Spleen (tissue), 11 donors: ENCODE data around the gene L3MBTL3. TPM values are rescaled to one million over a fixed set of nuclear protein-coding genes. Genes with fewer than 3 reads are reported as not detected.

Source experiments
- DNase-seq: peaks from one replicate; pipeline ENCODE4 v3.0.0-alpha.2; 2020
- H3K27ac ChIP-seq, 8 donors: fragments of 200-600 bp; sonication (generic) in 7 of 8; 1 replicate in 4 of 8; 2 replicates in 4 of 8; pipeline versions ENCODE4 v1.5.0 to v1.8.0; 2016 to 2021; ENCODE audit warnings: inconsistent platforms in 4 of 8, mild to moderate bottlenecking in 4 of 8, moderate library complexity in 1 of 8
- H3K27me3 ChIP-seq, 7 donors: fragments of 200-600 bp; sonication (generic) in 6 of 7; replicated peaks in 1 of 7; 1 replicate in 4 of 7; 2 replicates in 3 of 7; pipeline versions ENCODE4 v1.5.0 to v1.8.0; 2016 to 2021; ENCODE audit warnings: inconsistent platforms in 3 of 7, mild to moderate bottlenecking in 1 of 7
- H3K36me3 ChIP-seq, 6 donors: fragments of 200-600 bp; sonication (generic) in 5 of 6; 1 replicate in 4 of 6; 2 replicates in 2 of 6; pipeline versions ENCODE4 v1.5.0 to v1.8.0; 2016 to 2021; ENCODE audit warnings: inconsistent platforms in 2 of 6
- H3K4me1 ChIP-seq, 6 donors: fragments of 200-600 bp; sonication (generic) in 5 of 6; 1 replicate in 3 of 6; 2 replicates in 3 of 6; pipeline versions ENCODE4 v1.5.0 to v1.8.0; 2016 to 2021; ENCODE audit warnings: inconsistent platforms in 3 of 6
- H3K4me3 ChIP-seq, 8 donors: fragments of 200-600 bp; sonication (generic) in 7 of 8; 1 replicate in 4 of 8; 2 replicates in 4 of 8; pipeline versions ENCODE4 v1.5.0 to v1.8.0; 2016 to 2021; ENCODE audit warnings: inconsistent platforms in 4 of 8, mild to moderate bottlenecking in 4 of 8, moderate library complexity in 2 of 8
- H3K9me3 ChIP-seq, 8 donors: fragments of 200-600 bp; sonication (generic) in 7 of 8; 1 replicate in 4 of 8; 2 replicates in 4 of 8; pipeline versions ENCODE4 v1.5.0 to v1.8.0; 2016 to 2021; ENCODE audit warnings: inconsistent platforms in 4 of 8
- POLR2A ChIP-seq, 3 donors: fragments of 450-650 bp; IDR thresholded peaks; one replicate each; pipeline ENCODE4 v1.5.1; 2017; ENCODE audit warnings: antibody characterized with exemption in 3 of 3, mild to moderate bottlenecking in 1 of 3
- POLR2AphosphoS5 ChIP-seq, 3 donors: sonication (generic); formaldehyde crosslinking; IDR thresholded peaks; one replicate each; pipeline ENCODE4 v1.5.1; 2017; ENCODE audit warnings: antibody characterized with exemption in 3 of 3
- WGBS, 5 donors: extraction: QIAGEN DNeasy Blood & Tissue Kit in 3 of 5; methylation state at CpG; one replicate each; pipeline versions ENCODE4 v1.1.5 to v1.1.7; 2013 to 2018; 5-methylcytosine and 5-hydroxymethylcytosine counted together
- intact Hi-C: fragments of 100-400 bp; cut with DNase I; formaldehyde crosslinking; loops from one replicate; pipeline ENCODE4 v1.15.0; 2023; ENCODE audit warnings: low total_unique reads
- polyA plus RNA-seq, 3 donors: library from polyadenylated mRNA; stranded (reverse); fragments of 200-250 nt; gene quantifications; one replicate each; pipeline ENCODE4 v1.2.1, GENCODE V29; 2013
- total RNA-seq, 7 donors: library from RNA; depleted of rRNA in 3 of 7; stranded (reverse); fragments of >200 nt in 3 of 7; fragmentation: NEBNext Ultra II Directional in 4 of 7; extraction: Animal tissue kit (Norgen Biotek cat#: 25700) in 4 of 7; gene quantifications; one replicate each; pipeline versions ENCODE4 v1.1.0 to v1.2.1, GENCODE V29; 2016 to 2021
- TF ChIP-seq, protein P1 (sequence below), 11 experiments: fragments of 200-600 bp in 7 of 11; fragments of 450-650 bp in 4 of 11; sonication (generic) in 4 of 11; IDR thresholded peaks in 8 of 11; conservative IDR thresholded peaks in 3 of 11; 1 replicate in 7 of 11; 2 replicates in 4 of 11; pipeline versions ENCODE4 v1.4.0 to v1.8.0; 2016 to 2021; ENCODE audit warnings: antibody characterized with exemption in 11 of 11, inconsistent platforms in 4 of 11, mild to moderate bottlenecking in 1 of 11
- donor health status: healthy with polysubstance abuse.
- donor health status: DM: no; HTN: no; CAD: no; lungs with moderate emphysema.
- donor health status: DM: no; HTN: no; CAD: no.
- donor health status: Bipolar disorder and iron deficiency.
- donor health status: healthy.
- donor health status: DM: no; HTN: no; CAD: no.
- donor health status: DM: yes; HTN: yes; CAD: no.

Gene L3MBTL3
- total and polyA plus RNA-seq, 10 donors = 7.0 to 45.6 (median 26.0) TPM

- 91 to 94% (median 92%) methylated on average over 4 of the region's 4 CpGs for WGBS, 5 donors
- Histone ChIP-seq H3K4me3 (no peak overlapping the region), H3K27ac (no peak overlapping the region), H3K27me3 (no peaks in the 10 kb centered on the region), H3K9me3 (peaks cover 0 to 13% (median 9%) of the 10 kb centered on the region in 8 donors), H3K36me3 (peaks cover 0 to 8% (median 0%) of the 10 kb centered on the region in 6 donors), H3K4me1 (no peaks in the 10 kb centered on the region)
- intact Hi-C loops = no loop called here
- TF ChIP-seq, protein P1, sequence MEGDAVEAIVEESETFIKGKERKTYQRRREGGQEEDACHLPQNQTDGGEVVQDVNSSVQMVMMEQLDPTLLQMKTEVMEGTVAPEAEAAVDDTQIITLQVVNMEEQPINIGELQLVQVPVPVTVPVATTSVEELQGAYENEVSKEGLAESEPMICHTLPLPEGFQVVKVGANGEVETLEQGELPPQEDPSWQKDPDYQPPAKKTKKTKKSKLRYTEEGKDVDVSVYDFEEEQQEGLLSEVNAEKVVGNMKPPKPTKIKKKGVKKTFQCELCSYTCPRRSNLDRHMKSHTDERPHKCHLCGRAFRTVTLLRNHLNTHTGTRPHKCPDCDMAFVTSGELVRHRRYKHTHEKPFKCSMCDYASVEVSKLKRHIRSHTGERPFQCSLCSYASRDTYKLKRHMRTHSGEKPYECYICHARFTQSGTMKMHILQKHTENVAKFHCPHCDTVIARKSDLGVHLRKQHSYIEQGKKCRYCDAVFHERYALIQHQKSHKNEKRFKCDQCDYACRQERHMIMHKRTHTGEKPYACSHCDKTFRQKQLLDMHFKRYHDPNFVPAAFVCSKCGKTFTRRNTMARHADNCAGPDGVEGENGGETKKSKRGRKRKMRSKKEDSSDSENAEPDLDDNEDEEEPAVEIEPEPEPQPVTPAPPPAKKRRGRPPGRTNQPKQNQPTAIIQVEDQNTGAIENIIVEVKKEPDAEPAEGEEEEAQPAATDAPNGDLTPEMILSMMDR (IDR thresholded peaks at IDR 0.05 in 8 of 11, conservative IDR thresholded peaks at IDR 0.05 in 3 of 11) = no peak
- TF ChIP-seq POLR2A (IDR thresholded peaks at IDR 0.05) (no peak), POLR2AphosphoS5 (IDR thresholded peaks at IDR 0.05) (no peak)
- DNase-seq = no peak
Measured at GRCh38 chr6:130158548-130158947, 140.2 kb downstream of the L3MBTL3 start.

DNA sequence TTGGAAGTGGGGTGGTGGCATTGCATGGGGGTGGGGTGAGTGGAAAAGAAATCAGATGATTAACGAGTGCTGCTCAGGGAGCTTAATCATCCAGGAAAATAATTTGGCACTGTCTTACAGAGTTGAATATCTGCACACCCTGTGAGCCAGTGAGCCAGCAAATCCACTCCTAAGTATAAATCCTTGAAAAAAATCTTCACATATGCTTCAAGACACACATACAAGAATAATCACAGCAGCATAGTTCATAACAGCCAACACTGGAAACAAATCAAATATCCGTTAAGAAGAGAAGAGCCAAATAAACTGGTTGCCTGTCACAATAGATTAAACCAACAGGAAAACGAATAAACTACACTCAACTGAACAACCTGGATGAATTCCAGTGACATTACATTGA lies 141.6 kb downstream of the L3MBTL3 start:
- H3K4me3 ChIP-seq = no peak overlapping the region
- no peaks in the 10 kb centered on the region for H3K4me1 ChIP-seq
- no peak overlapping the region for H3K27ac ChIP-seq
- TF ChIP-seq, protein P1 (IDR thresholded peaks at IDR 0.05 in 8 of 11, conservative IDR thresholded peaks at IDR 0.05 in 3 of 11) = no peak
- TF ChIP-seq POLR2A (IDR thresholded peaks at IDR 0.05) (no peak), POLR2AphosphoS5 (IDR thresholded peaks at IDR 0.05) (no peak)
- H3K27me3 ChIP-seq = no peaks in the 10 kb centered on the region
- peaks cover 0 to 13% (median 9%) of the 10 kb centered on the region in 8 donors for H3K9me3 ChIP-seq
- intact Hi-C loops = no loop called here
- WGBS, 5 donors = 60 to 80% (median 70%) methylated on average over 3 of the region's 3 CpGs
- DNase-seq = no peak
- no peaks in the 10 kb centered on the region for H3K36me3 ChIP-seq

DNA sequence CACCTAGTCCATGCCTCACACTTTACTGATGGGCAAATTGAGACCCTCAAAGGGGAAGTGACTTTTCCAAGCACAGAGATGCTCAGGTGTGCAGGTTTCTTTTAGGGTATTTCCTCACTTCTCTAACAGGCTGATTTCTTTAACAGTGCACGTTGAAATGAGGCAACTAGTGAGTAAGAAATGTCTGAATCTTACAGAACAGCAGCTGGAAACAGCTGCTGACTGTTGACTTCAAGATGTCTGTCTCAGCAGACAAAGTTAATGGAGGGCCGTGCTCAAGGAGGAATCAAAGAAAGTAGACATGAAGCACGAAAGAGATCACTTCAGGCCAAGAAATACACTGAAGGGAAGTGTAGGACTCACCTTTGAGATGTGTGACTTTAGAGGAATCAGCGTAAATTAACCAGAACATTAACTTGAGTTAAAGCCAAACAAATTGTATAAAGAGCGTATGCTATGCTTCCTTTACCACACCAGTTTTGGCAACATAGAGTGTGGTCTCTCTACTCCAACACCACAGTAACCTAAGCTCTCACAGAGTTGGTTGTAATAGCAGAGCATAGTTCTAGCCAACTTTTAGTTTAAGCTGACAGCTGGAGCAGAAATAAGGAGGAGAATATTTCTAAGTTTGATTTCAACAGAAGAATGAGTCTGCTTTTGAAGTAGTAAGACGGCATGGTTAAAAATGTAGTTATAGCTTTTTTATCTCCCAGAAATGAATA lies 143.5 kb downstream of the L3MBTL3 start:
- no peak for DNase-seq
- TF ChIP-seq, protein P1 (IDR thresholded peaks at IDR 0.05 in 8 of 11, conservative IDR thresholded peaks at IDR 0.05 in 3 of 11) = no peak
- TF ChIP-seq POLR2AphosphoS5 (IDR thresholded peaks at IDR 0.05) = no peak
- no peak for TF ChIP-seq POLR2A (IDR thresholded peaks at IDR 0.05)
- Histone ChIP-seq H3K36me3 (no peaks in the 10 kb centered on the region), H3K27ac (no peak overlapping the region), H3K9me3 (peaks cover 0 to 13% (median 9%) of the 10 kb centered on the region in 8 donors), H3K4me3 (no peak overlapping the region), H3K4me1 (no peaks in the 10 kb centered on the region), H3K27me3 (no peaks in the 10 kb centered on the region)
- WGBS, 5 donors = 56 to 67% (median 59%) methylated on average over 6 of the region's 6 CpGs
- intact Hi-C loops = no loop called here

- 90 to 99% (median 97%) methylated on average over 2 of the region's 2 CpGs for WGBS, 5 donors
- H3K27ac ChIP-seq = no peak overlapping the region
Measured at GRCh38 chr6:130162421-130162820, 144.0 kb downstream of the L3MBTL3 start.

More at GRCh38 chr6:130162421-130162820, 144.0 kb downstream of the L3MBTL3 start:
- Histone ChIP-seq H3K4me1 (no peaks in the 10 kb centered on the region), H3K27me3 (no peaks in the 10 kb centered on the region), H3K9me3 (peaks cover 0 to 13% (median 9%) of the 10 kb centered on the region in 8 donors), H3K4me3 (no peak overlapping the region), H3K36me3 (no peaks in the 10 kb centered on the region)
- intact Hi-C loops = no loop called here
- TF ChIP-seq, protein P1 (IDR thresholded peaks at IDR 0.05 in 8 of 11, conservative IDR thresholded peaks at IDR 0.05 in 3 of 11) = no peak
- no peak for TF ChIP-seq POLR2AphosphoS5 (IDR thresholded peaks at IDR 0.05)
- no peak for TF ChIP-seq POLR2A (IDR thresholded peaks at IDR 0.05)
- no peak for DNase-seq
